BJ (cell line): ENCODE data around the gene SYT6. TPM values are rescaled to one million over a fixed set of nuclear protein-coding genes. Genes with fewer than 3 reads are reported as not detected.

Source experiments
- CTCF ChIA-PET: fragments of 350-600 bp; formaldehyde crosslinking; extraction: SDS; loops from one replicate; lab custom pipeline; 2021; ENCODE audit warnings: antibody characterized with exemption, inconsistent platforms; lab: Yijun Ruan, JAX
- POLR2A ChIA-PET: fragments of 300-600 bp; sonication (Branson Sonifier 250); formaldehyde crosslinking; extraction: SDS; loops from one replicate; lab custom pipeline; 2021; ENCODE audit warnings: antibody characterized with exemption; lab: Charles Lee
- DNase-seq: peaks from one replicate; pipeline ENCODE4 v3.0.0-alpha.2; 2011; ENCODE audit warnings: low read depth
- H3K27me3 ChIP-seq: 2 replicates; pipeline ENCODE4 v1.6.0; 2011; ENCODE audit warnings: low read length; ENCODE audit not compliant: control insufficient read depth, insufficient read depth
- H3K36me3 ChIP-seq: 2 replicates; pipeline ENCODE4 v1.5.1; 2011; ENCODE audit warnings: low read length; ENCODE audit not compliant: control insufficient read depth, insufficient read depth
- H3K4me3 ChIP-seq: 2 replicates; pipeline ENCODE4 v1.5.1; 2011; ENCODE audit warnings: low read depth, mild to moderate bottlenecking, control low read depth, low read length
- polyA plus RNA-seq: library from polyadenylated mRNA; depleted of rRNA; stranded (reverse); fragments of >200 nt; gene quantifications from 2 replicates; pipeline ENCODE4 v1.2.3, GENCODE V29; 2011
- TF ChIP-seq, protein P1 (sequence below): IDR thresholded peaks from 2 replicates; pipeline ENCODE4 v1.5.1; 2011; ENCODE audit warnings: low read depth, mild to moderate bottlenecking, control low read depth, inconsistent platforms, low read length, moderate library complexity; ENCODE audit not compliant: insufficient read depth

The SYT6 gene
- polyA plus RNA-seq, 1 experiment: not detected

DNA sequence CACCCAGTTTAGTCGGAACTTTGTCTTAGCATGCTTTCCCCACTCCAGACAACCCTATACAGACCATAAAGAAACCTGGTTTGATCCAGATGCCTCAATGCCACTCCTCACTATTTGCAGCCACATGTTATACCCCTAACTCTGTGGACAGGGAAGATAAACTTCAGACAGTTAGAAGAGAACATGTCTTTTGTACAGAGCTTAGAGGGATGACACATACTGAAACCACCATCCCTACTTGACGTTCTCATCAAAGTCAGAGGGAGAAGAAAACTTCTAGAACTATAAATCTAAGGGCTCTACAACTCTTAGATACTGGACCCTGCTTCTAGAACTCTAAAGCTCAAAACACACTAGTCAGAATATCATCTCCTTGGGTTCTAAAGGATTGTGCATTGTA, 3.7 kb downstream of the SYT6 start:
- H3K4me3 ChIP-seq: no peak overlapping the region
- no peak for DNase-seq
- peaks cover 47% of the 10 kb centered on the region for H3K27me3 ChIP-seq
- POLR2A ChIA-PET: no interaction called here
- CTCF ChIA-PET: no interaction called here
- TF ChIP-seq, protein P1, sequence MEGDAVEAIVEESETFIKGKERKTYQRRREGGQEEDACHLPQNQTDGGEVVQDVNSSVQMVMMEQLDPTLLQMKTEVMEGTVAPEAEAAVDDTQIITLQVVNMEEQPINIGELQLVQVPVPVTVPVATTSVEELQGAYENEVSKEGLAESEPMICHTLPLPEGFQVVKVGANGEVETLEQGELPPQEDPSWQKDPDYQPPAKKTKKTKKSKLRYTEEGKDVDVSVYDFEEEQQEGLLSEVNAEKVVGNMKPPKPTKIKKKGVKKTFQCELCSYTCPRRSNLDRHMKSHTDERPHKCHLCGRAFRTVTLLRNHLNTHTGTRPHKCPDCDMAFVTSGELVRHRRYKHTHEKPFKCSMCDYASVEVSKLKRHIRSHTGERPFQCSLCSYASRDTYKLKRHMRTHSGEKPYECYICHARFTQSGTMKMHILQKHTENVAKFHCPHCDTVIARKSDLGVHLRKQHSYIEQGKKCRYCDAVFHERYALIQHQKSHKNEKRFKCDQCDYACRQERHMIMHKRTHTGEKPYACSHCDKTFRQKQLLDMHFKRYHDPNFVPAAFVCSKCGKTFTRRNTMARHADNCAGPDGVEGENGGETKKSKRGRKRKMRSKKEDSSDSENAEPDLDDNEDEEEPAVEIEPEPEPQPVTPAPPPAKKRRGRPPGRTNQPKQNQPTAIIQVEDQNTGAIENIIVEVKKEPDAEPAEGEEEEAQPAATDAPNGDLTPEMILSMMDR: no peak
- no peaks in the 10 kb centered on the region for H3K36me3 ChIP-seq

DNA sequence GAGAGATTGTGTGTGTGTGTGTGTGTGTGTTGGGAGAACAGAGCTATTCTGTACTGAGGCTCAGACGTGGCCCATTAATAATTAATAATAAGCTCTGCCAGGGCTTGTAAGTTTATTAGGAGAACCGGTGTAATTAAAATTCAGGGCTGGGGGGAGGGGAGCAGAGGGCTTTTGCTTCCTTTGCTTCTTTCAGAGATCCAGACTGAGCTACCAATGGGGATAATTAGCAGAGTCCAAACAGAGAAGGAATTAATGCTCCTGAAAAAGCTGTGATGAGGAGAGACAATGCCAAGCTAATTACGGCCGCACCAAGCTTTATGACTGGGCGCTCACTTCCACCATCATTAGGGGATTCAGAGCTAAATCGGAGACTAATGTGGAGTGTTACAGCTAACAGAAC, 4.5 kb downstream of the SYT6 start:
- DNase-seq: no peak
- POLR2A ChIA-PET: no interaction called here
- Histone ChIP-seq H3K27me3 (peaks cover 40% of the 10 kb centered on the region), H3K36me3 (no peaks in the 10 kb centered on the region), H3K4me3 (no peak overlapping the region)
- CTCF ChIA-PET: no interaction called here
- TF ChIP-seq, protein P1: no peak

DNA sequence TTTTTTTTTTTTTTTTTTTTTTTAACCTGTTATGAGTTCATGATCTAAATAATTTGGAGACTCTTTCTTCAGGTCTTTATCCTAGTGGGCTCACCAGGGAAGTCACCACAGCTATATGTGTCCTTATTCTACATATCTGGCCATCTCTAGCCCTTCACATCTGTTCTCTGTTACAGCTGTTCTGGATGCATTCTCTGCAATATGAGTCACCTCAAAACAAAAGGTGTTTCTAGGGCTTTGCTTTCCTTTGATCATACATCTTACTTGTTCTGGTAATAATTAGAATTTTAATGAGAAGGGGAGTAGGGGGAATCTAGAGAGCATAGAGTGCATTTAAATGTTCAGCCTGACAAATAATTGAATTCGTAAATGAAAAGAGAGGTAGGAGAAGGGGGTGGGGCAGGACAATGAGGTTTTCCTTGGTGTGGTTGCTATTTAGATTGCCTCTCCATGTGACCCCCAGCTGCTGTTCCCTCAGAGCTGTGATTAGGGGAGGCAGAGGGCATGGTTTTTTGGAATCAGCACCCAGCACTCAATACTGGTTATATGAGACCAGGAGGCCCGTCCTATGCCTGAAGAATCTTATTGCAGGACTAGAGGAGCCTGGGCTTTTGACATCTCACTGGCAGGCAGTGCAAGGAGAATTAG, 8.0 kb downstream of the SYT6 start:
- Histone ChIP-seq H3K27me3 (peaks cover 8% of the 10 kb centered on the region), H3K36me3 (no peaks in the 10 kb centered on the region), H3K4me3 (no peak overlapping the region)
- TF ChIP-seq, protein P1: no peak
- POLR2A ChIA-PET: no interaction called here
- CTCF ChIA-PET: interaction anchor here (0.6 kb wide), 1 partner anchor 92 kb away, joined by 3 read pairs; no protein-coding TSS in a partner anchor
- DNase-seq: no peak

DNA sequence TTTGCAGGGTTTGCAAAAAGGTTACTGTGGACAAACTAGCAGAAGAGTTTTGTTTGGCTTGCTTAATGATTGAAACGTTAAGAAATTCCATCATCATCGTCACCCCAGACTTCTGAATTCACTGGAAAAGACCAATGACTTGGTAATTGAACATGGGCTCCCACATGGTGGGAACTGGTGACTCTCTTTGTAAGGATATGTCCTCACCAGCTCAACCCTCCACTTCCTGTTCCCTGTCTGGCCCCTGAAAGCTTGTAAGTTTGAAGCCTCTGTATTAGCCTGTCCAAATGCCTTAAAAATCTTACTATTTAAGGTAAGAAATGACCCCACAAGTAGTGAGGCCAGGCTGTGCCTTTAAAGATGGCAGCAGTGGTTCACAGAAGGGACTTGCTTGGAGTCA, 9.7 kb downstream of the SYT6 start:
- ChIA-PET CTCF (no interaction called here), POLR2A (no interaction called here)
- Histone ChIP-seq H3K27me3 (peaks cover 8% of the 10 kb centered on the region), H3K36me3 (no peaks in the 10 kb centered on the region), H3K4me3 (no peak overlapping the region)
- TF ChIP-seq, protein P1: no peak
- no peak for DNase-seq

DNA sequence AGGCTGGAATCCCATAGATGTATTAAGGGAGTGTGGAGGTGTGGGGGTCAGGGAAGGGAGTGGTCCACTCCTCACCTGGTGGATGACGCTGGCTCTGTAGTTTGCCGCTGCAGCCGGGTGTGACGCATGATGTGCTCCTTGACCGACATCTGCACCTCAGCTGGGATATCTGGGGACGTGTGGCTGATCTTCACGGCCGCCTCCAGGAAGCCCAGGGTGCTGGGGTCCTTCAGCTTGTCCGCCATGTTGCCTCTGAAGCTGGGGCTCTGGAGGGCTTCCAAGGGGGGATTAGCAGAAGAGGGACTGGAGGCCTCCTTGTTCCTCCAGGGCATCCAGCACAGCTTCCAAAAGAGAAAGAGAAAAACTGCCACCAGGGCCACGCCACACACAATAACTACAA, 14.1 kb downstream of the SYT6 start:
- Histone ChIP-seq H3K36me3 (no peaks in the 10 kb centered on the region), H3K27me3 (peaks cover 2% of the 10 kb centered on the region), H3K4me3 (no peak overlapping the region)
- ChIA-PET CTCF (no interaction called here), POLR2A (no interaction called here)
- no peak for DNase-seq
- TF ChIP-seq, protein P1: no peak
